Measurements from ENCODE around the gene BDKRB1.
"Not testable (repeated sequence)": the region's sequence is repeated elsewhere in the genome, so short reads cannot be mapped to it uniquely, and the experiment has no call there.

The BDKRB1 gene

GRCh38 chr14:96235426-96235825, 20.6 kb upstream of the BDKRB1 start:
- DNase-seq, result no peak

- no peak for DNase-seq
Measured at GRCh38 chr14:96237641-96238040, 18.4 kb upstream of the BDKRB1 start.

- DNase-seq, result no peak
Measured at GRCh38 chr14:96238676-96239265, 17.2 kb upstream of the BDKRB1 start.

GRCh38 chr14:96239711-96240141, 16.3 kb upstream of the BDKRB1 start:
- DNase-seq, result no peak

GRCh38 chr14:96240641-96241040, 15.4 kb upstream of the BDKRB1 start:
- no peak for DNase-seq

GRCh38 chr14:96242126-96242525, 13.9 kb upstream of the BDKRB1 start:
- DNase-seq, result no peak

- DNase-seq, result no peak
Measured at GRCh38 chr14:96243785-96244184, 12.2 kb upstream of the BDKRB1 start.

- DNase-seq, result not testable (repeated sequence)
Measured at GRCh38 chr14:96245074-96245473, 10.9 kb upstream of the BDKRB1 start.

- DNase-seq, result no peak
Measured at GRCh38 chr14:96245710-96246538, 10.1 kb upstream of the BDKRB1 start.

- DNase-seq, result no peak
Measured at GRCh38 chr14:96246539-96246847, 9.5 kb upstream of the BDKRB1 start.

GRCh38 chr14:96247031-96247430, 9.0 kb upstream of the BDKRB1 start:
- no peak for DNase-seq

GRCh38 chr14:96249029-96249428, 7.0 kb upstream of the BDKRB1 start:
- DNase-seq, result no peak

- no peak for DNase-seq
Measured at GRCh38 chr14:96250485-96250884, 5.5 kb upstream of the BDKRB1 start.

- no peak for DNase-seq
Measured at GRCh38 chr14:96251656-96252155, 4.3 kb upstream of the BDKRB1 start.

- no peak for DNase-seq
Measured at GRCh38 chr14:96252323-96252998, 3.5 kb upstream of the BDKRB1 start.

- no peak for DNase-seq
Measured at GRCh38 chr14:96252999-96253539, 2.9 kb upstream of the BDKRB1 start.

GRCh38 chr14:96254687-96255086, 1.3 kb upstream of the BDKRB1 start:
- no peak for DNase-seq

GRCh38 chr14:96256407-96256806, 397 bp downstream of the BDKRB1 start:
- no peak for DNase-seq

GRCh38 chr14:96257056-96257455, 1.0 kb downstream of the BDKRB1 start:
- DNase-seq, result no peak

- no peak for DNase-seq
Measured at GRCh38 chr14:96257900-96258299, 1.9 kb downstream of the BDKRB1 start.

GRCh38 chr14:96260341-96260821, 4.4 kb downstream of the BDKRB1 start:
- DNase-seq, result no peak

- DNase-seq, result no peak
Measured at GRCh38 chr14:96261053-96261452, 5.0 kb downstream of the BDKRB1 start.

Data from activated T-cell treated with anti-CD3 and anti-CD28 coated beads, Interleukin-2, amount 50 U/mL, for 1 hour (primary cell).